Measurements from ENCODE around the gene INPP5J.
"Not testable (repeated sequence)": the region's sequence is repeated elsewhere in the genome, so short reads cannot be mapped to it uniquely, and the experiment has no call there.

INPP5J gene

DNA sequence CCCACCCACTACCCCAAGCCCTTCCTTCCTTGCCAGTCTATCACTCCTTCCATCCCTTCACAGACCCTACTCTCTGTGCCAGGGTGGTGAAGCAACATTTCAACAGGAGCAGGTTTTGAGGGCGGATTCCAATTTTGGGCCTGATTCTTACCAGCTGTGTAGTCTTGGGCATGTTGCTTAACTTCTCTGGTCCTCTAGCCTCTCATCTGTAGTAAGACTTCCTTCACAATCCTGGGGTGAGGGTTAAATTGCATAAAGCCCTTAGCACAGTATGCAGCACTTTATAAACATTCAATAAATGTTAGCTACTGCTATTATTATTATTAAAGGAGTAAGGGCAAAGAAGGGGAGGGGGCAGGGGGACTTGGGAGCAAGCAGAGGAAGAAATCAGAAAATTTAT, 32.2 kb downstream of the INPP5J start:
- no peak for DNase-seq

DNA sequence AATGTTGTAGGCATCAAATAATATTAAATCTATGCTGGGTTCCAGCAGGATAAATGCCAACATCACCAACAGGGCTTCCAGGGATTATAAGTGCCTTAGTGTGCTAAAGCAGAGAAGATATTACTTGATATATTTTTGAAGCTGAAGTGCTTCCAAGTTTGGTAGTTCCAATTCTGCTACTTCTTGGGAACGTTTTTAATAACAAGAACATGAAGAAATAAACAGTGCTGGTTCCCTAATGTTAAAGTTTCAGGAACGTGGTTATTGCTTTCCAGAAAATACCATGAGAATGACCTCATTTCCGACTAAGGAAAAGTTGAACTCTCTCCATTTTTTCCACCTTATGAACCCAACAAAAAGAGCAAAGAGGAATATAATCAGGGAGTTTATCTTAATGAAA, 32.7 kb downstream of the INPP5J start:
- no peak for DNase-seq

DNA sequence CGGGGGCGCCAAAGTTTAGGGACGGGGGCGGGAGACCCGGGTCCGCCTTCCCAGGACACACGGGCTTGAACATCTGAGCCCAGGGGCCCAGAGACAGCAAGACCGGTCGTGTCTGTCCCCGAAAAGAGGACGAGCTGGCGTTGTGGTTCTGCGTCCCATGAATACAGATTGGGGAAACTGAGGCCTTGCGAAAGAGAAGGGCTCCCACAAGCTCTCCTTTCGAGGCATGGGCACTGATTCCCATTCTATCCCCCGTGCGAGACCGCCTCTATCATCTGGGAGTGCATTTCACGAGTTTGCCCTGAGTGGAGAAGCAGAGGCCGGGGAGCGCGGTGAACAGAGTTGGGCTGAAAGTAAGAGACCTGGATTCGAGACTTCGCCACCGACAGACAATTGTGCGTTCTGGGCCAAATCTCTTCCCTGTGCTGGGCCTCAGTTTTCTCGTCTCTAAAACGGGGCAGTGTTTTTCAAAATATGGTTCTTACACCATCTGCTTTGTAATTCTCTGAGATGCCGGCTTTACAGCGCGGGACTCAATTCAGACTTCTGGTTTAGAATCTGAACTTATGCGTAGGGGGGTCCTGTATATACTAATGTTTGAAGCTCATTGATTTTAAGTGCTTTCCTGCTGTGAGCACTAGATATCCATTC, 37.7 kb downstream of the INPP5J start:
- DNase-seq = no peak

DNA sequence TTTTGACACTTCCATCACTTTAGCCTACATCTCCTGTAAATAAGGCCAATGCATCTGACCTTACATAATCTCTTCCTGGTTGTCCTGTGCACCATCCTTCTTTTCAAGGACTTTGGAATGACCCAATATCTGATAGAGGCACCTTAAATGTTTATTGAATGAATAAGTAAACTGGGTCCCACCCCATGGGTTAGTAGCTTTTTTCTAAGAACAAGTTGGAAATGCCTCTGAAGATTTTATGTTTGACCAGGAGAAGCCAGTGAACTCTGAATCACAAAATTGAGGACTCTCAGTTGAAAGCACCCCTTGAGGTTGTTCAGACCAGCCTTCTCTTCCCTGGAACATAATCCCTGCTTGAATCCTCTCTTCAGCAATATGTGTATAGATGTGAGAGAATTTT, 38.6 kb downstream of the INPP5J start:
- no peak for DNase-seq

DNA sequence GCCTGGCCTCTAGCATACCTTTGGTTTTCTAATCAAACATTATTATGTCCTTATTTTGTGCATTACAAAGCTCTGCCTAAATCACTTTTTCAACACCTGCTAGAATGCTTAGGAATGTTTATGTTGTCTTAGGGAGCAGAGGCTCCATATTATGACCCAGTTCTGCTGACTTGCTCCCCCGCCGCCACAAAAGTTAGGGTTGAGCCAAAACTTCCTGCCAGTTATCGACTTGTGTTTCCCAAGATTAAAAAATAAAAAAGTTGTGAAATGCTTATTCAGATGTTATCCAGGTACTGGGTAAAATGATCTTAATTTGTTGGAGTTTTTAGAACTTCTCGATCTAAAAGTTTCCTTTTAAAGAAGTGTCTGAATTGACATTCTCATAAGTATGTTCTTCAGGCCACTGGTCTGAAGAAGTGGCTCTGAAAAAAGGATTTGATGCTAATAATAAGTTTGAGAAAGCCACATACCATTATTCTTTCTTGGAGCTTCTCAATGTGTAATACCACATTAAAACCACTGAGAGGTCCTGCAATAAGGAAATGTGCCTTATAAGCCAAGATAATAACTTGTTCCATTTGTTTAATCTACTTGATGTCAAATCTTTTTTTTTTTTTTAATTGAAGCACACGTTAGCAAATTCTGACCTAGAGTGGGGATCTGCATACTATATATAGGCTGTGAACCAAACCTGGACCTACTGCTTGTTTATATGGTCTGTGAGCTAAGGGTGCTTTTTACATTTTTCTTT, 39.4 kb downstream of the INPP5J start:
- no peak for DNase-seq

DNA sequence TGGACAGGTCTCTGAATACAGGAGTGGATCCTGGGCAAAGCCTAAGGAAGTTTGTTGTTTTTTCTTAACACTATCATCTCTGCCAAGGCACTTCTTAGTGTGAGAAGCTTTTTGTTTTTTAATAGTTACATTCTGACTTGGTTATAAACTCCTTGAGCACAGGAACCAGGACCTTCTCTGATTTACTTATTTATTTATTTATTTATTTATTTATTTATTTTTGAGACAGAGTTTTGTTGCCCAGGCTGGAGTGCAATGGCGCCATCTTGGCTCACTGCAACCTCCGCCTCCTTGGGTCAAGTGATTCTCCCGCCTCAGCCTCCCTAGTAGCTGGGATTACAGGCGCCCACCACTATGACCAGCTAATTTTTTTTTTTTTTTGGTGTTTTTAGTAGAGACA, 48.2 kb downstream of the INPP5J start:
- no peak for DNase-seq

DNA sequence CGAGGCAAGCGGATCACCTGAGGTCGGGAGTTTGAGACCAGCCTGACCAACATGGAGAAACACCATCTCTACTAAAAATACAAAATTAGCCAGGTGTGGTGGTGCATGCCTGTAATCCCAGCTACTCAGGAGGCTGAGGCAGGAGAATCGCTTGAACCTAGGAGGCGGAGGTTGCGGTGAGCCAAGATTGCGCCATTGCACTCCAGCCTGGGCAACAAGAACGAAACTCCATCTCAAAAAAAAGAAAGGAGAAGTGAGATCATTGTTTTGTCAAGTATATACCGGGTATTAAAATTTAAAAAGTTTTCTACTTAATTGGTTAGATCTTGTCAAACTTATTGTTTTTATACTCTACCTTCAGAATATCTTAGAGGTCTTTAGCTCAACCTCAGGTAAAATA, 49.0 kb downstream of the INPP5J start:
- DNase-seq = not testable (repeated sequence)

DNA sequence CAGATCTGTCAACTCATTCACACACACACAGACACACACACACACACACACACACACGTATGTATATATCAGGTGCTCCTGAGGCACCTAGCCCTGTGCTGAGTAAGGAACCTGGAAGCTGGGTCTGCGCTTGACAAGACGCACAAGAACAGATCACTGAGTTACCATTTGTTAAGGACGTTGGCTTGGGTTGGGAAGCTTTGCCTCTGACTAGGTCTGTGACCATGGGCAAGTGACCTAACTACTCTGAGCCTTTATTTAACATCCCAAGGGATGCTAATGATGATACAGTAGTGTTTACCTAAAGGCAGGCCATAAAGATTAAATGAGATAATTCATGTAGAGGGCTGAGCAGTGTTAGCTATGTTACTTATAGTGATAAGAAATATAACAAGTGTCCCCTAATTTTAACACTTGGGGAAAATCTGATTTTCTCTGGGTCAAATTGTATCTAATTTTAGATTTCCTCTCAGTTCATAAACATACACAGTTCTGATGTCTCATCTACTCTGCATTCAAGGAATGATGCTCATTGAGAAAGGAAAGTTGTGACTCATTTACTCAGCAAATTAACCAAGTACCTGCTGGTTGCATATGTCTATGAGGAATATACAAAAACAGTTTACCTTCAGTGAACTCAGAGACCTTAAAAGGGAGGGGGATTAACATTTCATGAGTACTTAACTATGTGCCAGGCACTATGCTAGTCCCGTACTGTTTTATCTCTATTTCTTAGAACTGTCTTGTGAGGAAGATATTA, 50.8 kb downstream of the INPP5J start:
- no peak for DNase-seq

DNA sequence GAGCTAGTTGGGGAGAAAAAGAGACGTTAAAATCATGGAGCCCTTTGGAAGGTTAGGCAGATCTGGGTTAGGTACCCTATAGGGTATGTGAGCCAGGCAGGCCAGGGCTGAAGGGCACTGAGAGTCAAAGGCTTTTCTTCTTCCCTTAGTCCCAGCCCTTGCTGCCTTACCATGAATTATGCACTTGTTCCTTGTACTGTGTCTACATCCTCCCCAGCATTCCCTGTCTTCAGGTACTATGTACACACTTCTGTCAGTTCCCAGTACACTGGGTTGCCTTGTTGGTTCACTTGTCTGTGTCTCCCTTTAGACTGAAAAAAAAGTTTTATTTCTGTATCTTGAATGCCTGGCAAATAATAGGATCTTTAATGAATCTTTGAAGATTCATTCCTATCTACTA, 54.2 kb downstream of the INPP5J start:
- no peak for DNase-seq

DNA sequence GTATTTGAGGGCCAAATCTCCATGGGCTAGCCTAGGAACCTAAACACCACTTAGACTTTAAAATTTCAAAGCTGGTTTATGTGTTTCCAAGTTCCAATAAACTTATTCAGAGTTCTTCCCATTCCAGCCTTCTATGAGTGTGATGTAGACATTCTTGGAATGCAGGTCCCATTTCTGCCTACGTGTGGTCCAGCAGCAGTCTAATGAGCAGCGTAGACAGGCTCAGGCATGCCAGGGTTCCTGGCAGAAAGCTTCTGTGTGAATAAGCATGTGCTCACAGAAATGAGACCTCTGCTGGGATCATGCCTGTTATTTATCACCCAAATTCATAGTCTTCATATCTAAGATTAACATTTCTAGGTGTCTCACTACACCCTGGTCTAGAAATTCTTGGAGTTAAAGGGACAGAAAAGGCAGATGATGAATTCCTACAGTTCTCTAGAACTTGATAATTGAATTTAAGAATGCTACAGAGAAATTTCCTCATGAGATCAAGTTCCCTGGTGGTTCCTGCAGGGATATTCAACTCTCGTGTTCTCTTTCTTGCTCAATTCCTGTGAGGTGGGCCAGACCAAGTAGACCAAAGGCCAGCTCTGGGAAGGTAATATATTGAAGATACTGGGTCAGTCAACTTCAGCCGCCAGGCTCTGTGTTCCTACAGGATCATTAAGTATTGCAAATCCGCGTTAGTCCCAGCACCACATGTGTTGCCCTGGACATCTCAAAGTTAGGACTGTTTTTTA, 54.8 kb downstream of the INPP5J start:
- no peak for DNase-seq

DNA sequence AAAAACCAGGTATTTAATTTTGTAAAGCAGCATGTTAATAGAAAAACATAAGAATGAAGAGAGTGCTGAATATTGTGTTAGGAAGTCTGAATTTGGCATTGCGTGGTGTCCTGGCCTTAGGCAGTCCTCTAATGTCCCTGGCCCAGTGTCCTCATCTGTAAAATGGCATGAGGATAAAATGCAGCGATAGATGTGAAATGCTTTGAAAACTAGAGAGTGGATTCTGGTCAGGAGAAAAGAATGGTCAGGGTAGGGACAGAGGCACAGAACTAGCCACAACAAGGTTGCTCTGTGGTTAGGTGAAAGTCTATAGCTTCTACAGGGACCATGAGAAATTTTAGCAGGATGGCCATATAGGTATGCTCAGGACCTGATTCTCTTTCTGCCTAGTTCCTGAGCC, 56.1 kb downstream of the INPP5J start:
- DNase-seq = no peak

DNA sequence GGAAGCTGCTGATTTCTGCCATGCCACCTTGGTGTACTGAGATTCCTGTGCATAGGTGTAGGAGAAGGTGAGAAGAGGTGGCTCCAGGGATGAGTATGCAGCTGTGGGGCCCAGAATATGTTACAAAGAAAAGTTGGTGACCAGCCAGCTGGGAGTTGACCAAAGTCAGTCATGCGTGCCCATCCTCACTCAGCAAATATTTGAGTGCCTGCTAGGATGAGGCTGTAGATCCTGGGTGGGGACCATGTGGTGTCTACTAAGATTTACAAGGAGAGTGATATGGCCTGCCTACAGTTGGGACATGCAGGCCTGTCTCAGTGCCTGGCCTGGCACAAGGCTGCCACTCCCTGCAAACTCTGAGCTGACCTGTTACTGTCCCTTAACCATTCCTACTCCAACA, 56.6 kb downstream of the INPP5J start:
- no peak for DNase-seq

DNA sequence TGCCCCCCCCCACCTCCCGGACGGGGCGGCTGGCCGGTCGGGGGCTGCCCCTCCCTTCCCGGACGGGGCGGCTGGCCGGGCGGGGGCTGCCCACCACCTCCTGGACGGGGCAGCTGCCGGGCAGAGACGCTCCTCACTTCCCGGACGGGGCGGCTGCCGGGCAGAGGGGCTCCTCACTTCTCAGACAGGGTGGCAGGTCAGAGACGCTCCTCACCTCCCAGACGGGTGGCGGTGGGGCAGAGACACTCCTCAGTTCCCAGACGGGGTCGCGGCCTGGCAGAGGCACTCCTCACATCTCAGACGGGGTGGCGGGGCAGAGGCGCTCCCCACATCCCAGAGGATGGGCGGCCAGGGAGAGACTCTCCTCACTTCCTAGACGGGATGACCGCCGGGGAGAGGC, 61.2 kb downstream of the INPP5J start:
- DNase-seq = no peak

All from NCI-H1436 treated with DMSO at 0.1 percent for 48 hours (cell line).